Activated gamma-delta T cell (primary cell): ENCODE results near the gene BMP6.
"Not testable (repeated sequence)": the region's sequence is repeated elsewhere in the genome, so short reads cannot be mapped to it uniquely, and the experiment has no call there.

ENCODE experiments used
- DNase-seq: peaks from one replicate; lab custom pipeline; 2025; lab: John Stamatoyannopoulos, UW

The BMP6 gene

DNA sequence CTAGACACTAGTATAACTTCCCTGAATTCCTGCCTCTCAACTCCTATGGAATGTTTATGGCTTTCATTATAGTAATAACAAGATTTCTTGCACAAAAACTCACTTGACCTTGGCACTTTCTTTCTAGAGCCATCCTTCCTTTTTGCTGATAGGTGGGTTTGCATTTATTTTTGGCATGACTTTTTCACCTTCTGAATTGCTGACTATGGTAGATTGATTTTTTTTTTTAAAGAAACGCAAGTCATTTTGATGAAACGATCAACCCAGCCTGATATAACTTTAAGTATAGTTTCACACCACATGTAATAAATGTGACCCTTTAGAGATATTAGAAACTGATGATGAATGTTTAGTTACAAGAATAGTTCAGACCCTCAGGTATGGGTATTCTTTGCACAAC, 61.8 kb downstream of the BMP6 start:
- DNase-seq, result no peak

DNA sequence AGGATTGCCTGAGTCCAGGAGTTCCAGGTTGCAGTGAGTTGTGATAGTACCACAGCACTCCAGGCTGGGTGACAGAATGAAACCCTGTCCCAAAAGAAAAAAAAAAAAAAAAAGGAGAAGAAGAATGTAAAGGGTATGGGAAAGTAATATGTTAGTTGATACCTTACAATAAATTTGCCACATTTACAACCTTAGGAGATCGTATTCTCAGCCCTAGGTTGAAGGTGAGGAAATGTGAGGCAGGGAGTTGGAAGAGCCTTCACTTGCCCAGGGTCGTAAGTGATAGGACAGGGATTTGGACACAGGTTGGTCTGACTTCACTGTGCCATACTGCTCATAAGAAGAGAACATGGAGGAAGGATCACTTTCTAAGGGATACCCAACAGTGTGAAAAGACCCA, 68.6 kb downstream of the BMP6 start:
- no peak for DNase-seq

DNA sequence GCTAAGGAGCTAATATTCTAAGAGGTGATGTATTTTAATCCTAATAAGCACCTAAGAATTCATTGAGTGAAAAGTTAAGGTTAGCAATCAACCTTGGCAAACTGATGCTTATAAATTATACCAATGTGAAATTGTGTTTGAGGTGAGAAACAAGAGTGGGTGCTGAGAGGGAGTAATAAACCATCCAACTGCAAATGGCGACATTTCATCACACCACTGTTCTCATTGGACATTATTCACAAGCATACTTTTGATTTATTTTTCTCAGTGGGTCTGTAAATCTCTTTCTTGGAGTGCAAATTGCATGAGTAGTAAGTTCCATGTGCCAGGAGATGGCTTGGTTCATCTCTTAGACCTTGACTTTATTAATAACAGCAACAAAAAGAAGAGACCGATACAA, 71.5 kb downstream of the BMP6 start:
- no peak for DNase-seq

DNA sequence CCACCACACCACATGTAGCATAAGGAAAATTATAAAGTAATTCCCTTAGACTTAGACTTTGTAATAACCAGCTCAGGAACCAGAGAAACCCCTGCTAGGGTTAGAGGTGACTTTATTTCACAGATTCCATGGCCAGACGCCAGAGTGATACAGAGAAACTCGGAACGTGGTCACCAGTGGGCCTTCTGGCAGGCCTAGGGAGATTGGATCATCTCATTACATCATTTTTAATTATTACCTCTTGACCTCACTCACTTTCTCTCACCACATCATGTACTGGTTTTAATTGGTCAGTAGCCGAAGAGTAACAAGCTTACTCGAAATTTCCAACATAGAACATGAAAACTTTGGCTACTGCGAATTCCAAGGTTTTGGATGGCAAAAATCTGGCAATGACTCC, 72.9 kb downstream of the BMP6 start:
- no peak for DNase-seq

DNA sequence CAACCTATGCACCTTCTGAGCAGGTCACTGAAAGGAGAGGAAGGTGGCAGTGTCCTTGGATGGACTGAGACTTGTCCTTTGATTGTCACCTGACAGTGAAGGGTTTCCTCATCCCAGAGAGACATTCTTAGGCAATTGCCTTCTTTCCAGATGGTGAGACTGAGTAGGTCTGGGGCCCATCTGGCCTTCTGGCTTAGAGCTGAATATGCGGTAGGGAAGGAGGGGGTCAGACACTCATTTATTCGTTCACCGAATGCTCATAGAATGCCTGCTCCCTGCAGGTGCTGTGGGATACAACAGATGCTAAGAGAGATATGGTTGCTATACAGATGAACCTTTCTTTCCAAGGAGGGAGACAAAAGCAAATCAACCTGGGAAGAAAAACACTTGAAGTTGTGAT, 76.8 kb downstream of the BMP6 start:
- DNase-seq, result no peak

DNA sequence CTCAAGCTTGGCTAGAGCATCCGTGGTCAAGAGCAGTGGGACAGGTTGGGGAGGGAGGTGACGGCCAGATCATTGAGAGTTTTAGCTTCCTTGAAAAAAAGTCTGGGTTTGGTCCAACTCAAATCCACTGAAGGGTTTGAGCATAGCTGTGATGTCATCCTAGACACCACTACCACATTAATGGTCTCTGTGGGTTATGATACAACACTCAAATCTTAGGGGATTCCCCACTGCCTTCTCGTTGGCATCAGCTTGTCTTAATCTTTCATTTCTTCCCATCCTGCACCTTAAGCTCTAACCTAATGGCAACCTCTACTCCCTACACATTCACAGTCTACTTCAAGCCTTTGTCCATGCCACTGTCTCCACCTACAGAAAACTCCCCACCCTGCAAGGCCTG, 77.3 kb downstream of the BMP6 start:
- no peak for DNase-seq

DNA sequence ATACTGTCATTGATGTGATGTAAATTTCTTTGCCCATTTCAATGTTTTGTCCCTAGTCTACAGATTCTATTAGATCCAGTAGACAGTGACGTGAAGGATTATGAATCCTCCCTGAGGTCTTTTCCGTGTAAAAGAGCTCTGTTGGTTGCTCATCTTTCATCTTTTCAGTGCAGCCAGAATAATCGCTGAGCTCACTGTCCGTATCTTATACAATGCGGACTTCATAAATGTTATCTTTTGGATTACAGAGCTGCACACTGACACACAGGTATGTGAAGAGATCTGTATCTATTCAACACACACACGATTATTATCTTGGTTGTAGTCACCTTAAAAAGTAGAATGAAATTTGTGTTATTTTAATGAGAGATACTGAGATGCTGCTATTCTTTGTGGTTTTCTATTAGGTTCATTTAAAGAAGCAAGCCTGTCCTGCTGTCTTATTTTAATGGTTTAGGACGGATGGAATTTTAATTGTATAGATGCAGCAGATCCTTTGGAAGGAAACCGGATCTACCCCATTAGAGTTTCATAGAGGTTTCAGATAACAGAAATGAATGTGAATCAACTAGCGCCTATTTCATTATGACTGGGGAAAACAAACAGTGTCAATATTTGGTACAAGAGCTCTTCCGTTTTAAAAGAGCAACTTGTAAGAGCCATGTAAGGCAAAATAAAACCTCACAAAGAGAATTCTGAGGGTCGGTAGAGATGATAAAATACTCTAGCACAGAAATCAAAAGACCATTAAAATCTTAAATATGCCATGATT, 79.4 kb downstream of the BMP6 start:
- no peak for DNase-seq

DNA sequence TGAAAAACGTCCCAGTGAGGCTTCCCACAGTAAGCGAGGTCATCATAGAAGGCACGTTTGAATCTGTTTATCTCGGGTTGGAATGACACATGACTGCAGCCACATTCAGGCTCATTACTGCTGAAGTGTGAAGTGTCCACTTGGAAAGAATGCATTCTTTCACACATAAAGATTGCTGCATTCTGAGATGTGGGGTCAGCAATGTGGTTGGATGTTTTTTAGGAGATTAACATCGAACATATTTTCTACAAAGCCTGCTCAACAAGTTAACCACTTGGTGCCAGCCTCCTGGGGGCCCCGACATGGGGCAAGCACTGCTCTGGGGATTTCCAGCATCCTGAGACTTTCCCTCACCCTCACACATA, 79.9 kb downstream of the BMP6 start:
- DNase-seq, result no peak

DNA sequence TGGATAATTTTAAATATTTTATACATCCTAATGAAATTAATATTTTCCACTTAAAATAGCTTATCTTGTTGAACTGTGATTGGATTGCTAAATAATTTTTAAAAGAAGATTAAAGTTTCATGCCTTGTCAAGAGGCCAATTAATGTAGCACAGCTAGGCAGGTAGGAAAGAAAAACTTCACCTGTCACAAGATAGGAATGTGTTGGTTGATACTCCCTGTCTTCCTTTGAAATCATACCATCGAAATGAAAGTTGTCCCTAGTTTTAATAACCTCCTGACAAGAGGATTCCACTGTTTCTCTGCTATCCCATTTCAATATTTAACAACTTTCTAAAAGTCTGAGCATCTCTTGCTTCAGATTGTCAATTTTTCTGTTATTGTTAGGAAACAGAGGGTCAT, 80.8 kb downstream of the BMP6 start:
- no peak for DNase-seq

DNA sequence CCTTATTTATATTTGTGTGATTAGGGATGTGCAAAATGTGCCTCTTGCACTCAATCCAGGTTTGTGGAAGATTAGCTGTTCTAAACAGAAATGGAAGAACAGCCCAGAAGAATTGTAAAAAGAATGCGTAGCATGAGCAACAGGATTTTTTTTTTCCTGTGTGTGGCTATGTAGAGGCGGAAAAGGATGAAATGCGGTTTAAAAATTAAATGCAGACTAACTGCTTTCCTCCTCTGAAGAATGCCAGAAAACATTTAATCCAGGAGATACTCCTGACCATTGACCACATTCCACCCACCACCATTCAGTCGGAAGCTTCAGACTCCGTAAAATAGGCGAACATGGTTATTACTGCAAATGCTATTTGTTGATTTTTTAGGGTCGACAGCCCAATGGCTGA, 83.4 kb downstream of the BMP6 start:
- no peak for DNase-seq

DNA sequence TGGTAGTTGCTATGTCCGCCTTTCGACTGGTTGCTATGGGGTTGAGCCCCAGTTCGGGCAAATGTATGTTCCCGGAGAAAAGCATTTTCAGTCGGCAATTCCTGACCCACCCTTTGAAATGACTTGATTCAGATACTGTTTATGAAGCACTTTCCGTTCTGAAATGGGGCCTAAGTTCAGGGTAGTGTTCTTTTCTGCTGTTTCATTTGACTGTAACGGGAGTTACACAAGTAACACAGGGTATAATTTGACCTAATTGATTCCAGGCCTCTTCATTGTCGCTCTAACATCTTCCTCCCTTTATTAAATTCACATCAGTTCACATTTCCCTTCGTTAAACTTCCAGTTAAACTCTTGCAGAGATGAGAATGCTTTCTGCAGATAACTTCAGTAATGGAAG, 85.5 kb downstream of the BMP6 start:
- no peak for DNase-seq

DNA sequence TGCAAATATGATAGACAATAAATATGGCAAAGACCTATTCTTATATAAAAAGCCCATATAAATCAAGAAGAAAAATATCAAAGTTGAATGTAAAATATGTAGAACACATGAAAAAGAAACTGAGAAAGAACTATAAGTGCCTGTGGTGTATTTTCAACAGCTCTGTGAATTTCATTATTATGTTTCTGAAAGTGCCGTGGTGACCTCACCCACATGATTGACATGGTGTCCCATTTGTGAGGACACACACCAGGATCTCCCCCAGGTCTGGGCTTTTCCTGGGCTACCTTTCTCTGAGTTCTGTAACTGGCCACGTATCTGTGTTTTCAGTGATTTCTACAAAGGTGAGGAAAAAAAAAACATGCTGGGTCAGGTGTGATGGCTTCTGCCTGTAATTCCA, 86.7 kb downstream of the BMP6 start:
- DNase-seq, result no peak

DNA sequence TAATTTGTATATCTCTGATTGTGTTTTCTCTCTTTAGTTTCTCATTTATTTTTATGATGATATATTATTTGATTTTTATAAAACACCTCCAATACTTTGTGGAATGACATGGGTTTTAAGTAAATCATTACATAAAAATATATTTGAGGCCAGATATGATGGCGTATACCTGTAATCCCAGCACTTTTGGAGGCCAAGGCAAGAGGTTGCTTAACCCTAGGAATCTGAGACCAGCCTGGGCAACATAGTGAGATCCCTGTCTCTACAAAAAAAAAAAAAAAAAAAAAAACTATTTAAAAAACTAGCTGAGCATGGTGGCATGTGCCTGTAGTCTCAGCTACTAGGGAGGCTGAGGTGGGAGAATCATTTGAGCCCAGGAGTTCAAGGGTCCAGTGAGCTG, 87.3 kb downstream of the BMP6 start:
- no peak for DNase-seq

DNA sequence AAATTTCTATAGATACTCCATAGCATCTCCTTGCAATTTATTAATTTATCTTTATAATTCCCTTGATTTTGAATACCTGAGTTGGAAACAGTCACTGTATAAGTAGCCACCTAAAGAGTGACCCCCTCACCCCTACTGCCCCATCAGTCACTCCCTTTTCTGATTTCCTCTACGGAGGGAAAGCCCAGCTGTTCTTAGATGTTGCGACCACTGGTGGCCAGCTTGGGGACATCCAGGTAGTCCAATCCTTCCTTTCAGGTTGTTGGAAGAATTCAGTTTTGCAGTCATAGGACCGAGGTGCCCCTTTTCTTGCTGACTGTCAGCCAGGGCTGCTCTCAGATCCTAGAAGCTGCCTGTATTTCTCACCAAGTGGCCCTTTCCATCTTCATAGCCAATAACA, 87.8 kb downstream of the BMP6 start:
- no peak for DNase-seq

DNA sequence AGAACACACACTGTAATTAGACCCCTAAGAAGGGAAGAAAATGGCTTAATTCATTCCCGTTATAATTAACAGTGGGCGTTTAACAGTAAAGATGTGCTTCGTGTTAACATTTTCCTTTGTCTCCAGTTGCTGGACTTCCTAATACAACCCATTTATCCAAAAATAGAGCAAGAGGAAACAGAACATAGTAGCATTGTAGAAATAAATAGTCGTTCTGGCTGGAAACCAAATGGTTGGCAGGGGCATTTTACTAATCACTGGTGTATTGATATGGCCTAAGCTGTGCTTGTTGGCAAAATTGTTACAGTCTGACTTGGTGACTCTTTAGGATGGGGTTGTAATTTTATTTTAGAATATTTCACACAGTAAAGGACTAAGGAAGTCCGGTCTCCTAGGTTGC, 89.8 kb downstream of the BMP6 start:
- DNase-seq, result no peak

DNA sequence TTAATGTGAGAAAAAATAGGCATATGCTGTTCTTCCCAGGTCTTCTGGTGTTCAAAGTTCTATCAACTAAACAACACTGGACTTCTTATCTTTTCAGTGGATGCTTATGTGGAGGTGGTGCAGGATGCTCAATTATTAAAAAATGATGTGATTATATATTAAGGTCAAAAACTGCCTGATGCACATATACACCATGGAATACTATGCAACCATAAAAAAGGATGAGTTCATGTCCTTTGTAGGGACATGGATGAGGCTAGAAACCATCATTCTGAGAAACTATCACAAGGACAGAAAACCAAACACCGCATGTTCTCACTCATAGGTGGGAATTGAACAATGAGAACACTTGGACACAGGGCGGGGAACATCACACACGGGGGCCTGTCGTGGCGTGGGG, 91.3 kb downstream of the BMP6 start:
- DNase-seq, result not testable (repeated sequence)

DNA sequence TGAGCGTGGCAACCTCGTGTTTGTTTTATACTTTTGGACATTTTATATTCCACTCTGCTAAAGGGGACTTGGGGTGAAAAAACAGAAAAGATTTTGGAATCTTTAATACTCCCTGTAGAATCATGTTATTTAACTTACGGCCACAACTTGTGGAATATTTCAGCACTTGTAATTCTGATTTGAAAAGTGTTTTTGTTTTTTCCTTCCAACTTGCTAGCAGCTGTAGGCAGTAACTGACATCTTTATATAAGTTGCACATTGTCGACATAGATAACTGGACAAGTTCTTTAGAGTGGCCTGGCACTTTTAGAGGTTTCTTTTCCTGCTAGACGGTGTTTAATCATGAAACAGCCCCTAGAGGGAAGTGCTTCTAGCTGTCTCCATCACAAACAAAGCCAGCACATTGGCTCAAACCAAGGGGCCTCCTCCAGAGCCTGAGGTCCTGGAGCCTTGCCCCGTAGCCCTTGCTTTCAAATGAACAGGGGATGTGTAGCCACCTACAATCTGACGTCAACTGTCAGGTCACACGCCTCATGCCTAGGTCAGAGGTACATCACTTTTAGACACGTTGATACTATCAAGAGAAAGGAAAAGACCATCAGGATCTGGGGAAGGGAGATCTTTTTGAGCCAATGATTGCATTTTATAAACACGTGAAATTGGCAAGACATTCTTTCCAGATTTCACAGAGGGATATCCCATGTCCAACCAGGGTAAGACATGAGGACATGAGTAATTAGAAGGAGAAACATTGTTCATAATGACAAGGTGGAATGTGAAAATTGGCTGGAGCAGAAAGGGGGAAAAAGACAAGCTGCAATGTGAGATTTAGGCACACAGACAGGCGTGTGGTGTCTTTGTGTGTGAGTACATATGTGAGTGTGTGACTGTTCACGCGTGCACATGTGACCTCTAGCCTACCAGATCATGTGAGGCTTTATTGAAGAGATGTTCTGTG, 92.6 kb downstream of the BMP6 start:
- DNase-seq, result no peak

DNA sequence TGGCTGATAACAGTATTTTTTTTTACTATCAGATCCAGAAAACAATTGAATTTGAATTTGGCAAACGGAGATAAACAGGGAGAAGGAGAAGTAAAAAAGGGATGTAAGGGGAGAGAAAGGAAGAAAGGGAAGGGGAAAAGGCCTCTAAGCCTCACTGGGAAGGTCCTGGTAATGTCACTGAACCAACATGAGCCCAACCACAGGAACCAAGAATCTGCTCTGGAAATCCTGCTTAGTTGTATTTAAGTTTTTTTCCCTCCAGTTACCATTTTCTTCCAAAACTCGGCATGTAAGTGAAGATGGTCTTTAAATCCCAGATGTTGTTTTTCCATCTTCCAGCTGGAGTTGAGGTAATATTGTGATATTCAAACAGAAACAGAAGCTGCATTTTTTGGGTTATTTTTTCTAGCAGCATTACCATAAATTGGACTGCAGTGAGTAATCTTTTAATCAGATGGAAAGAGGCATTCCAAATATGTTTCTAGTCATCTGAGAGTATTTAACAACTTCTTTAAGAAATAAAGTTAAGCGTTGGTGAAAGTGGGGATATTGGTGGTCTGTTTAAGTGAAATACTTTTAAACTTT, 93.6 kb downstream of the BMP6 start:
- DNase-seq, result no peak

DNA sequence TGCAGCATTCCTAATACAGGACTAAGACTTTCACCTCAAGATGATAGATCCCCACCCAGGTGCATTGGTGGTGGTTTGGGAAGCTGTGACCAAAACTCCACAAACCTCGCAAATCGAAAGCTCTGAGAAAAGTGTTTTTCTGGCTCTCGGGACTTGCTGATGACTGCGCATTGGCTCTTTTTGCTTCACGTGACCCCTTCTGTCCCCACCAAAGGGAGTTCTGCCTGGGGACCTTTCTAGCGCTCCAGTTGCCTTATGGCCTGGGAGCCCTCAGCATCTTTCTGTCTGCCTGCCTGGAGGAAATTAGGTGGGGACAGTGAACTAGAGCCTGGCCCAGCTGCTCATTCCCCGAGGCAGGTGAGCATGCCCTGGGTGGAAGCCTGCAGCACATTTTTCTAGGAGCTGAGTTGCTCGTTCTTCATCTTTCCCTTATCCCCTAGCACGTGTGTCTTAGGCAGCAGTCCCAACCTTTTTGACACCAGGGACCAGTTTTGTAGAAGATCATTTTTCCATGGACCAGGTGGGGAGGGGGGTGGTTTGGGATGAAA, 94.5 kb downstream of the BMP6 start:
- no peak for DNase-seq

DNA sequence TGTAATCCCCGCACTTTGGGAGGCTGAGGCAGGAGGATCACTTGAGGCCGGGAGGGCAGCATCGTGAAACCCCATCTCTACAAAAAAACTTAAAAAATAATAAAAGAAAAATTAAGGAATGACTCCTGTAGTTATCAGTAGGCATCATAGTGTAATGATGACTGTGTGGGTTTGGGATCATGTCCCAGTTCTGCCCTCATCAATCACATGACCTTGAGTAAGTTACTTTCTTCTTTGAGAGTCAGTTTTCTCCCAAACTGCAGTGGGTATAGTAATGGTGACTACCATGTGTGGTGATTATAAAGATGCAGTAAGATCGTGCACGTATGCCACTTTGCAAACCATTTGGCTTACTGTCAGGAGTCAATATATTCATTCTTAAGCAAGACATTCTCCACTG, 95.5 kb downstream of the BMP6 start:
- no peak for DNase-seq

DNA sequence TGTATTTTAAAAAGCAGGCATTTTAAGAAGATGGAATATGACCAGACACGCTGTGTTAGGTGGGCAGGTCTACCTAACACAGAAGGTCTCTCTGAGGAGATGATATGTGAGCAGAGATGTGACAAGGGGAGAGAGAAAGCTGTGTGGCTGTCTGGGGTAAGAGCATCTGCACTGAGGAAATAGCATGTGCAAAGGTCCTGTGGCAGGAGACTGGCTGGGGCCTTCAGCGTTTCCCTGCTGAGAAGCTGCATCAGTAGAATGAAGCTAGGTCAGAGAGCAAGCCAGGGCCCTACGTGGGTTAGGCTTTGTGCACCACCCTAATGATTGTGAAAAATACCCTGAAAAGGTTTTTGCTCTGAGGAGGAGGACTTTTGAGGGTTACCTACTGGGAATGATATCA, 97.7 kb downstream of the BMP6 start:
- DNase-seq, result no peak

DNA sequence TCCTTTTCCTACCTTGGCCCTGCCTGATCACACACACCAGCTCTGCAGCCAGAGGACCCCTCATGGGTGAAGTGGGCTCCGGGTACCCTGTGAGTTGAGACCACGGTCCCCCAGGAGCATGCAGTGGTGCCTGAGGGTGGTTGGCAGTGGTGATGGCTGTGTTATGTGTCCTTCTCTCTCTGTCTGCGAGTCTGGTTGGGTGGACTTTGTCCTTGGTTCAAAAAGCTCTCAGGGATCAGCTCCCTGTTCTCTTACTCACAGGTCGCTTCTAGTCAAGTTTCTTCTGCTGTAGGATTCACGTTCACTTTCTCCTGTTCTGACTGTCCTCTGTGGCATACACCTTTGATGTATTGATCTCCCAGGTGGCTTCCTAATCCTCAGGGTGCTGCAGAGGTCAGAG, 100.1 kb downstream of the BMP6 start:
- no peak for DNase-seq

DNA sequence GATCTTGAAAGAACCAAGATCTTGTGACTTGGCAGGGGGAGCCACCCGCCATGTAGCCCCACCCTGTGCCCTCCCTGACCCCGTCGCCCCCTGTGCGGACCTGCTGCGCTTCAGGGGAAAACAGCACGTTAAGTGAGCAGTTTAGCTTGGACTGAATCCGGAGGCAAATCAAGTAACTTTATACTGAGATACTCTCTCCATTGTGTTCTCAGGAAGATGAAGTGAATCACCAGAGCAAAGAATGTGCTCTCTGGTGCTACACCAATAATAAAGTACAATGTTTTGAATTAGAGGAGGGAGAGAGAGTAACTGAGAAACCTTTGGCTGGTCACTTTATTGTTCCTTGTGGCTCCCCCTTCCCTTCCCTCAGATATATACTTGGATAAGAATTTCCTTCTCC, 101.2 kb downstream of the BMP6 start:
- no peak for DNase-seq
